GM04504 (cell line): ENCODE results near the gene DKK3.

Experiments used
- DNase-seq: peaks from one replicate; pipeline ENCODE4 v3.0.0-alpha.2; 2012; ENCODE audit warnings: low read depth

Gene DKK3

GRCh38 chr11:12003336-12003735 lies 5.1 kb downstream of the DKK3 start:
- DNase-seq = no peak

- no peak for DNase-seq
Observed at GRCh38 chr11:12001186-12001585, 7.2 kb downstream of the DKK3 start.

DNA sequence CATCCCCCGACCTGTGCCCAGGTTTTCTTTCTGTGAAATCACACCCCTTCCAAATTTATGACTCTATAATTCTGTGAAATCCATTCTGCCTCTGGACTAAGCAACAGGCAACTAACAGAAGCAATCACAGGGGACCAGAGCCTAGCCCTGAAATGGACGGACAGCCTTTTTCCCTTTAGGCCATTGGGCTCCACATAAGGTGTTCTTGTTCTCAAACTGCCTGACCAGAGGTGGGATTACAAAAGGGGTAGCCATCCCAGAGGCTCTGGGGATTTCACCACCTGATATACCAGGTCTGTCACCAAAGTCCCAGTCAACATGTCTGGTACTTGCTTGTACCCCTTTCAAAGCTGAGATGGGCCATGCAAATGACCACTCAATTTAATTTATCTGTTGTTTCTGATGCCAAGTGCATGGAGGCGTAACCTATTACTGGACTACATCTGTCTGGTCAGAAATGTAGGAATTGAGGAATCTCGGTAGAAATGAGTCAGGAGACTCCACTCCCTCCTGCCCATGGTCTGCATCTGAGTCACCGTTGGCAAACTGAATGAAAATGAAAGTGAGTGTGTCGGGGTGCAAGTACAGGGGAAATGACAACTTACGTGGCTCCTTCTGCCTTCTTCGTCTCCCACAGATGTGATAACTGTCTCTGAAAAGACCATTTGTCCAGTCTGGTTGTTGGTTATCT lies 10.2 kb downstream of the DKK3 start:
- DNase-seq = peak; percentile 81

DNA sequence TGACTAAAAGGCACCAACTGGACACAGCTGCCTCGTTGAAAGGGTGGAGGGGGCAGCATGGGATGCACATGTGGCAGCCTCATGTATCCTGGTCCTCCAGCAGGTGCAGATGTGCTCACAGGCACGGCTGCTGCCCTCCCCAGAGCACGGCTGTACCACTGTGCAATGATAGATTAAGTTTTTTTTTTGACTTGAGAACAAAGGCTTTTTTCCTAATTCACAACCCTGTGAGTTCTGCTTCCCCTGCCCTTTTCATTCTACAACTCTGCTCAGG lies 11.4 kb downstream of the DKK3 start:
- DNase-seq = no peak

DNA sequence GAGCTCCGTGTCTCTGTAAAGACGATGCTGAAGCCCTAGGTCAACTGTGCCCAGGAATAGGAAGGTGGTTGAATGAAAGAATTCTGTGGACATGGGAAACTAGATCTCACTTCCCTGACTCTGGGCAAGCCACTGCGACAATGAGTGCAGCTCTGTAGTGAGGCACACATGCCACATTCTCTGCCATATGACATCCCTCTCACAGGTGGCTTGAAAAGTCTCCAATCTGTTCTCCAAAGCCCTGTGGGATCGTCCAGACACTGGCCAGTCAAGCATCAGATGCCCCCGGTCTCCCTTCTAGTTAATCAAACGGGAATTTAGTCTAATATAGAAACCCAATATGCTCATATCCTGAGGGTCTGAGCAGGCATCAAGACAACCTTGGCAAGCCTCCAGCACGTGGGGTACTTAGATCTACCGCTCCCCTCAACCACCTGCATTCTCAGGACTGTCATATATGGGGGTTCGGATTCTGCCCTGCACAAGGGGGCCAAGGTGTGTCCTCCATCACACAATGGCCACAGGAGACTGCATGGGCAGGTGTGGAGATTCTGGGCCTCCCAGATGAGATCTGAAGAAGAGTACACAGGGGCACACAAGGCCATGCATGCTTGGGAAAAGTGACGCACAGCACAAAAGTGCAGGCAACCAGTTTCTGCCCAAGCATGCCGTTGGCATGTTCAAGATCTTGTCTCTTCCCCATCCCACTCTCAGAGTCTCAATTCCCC lies 11.9 kb downstream of the DKK3 start:
- no peak for DNase-seq

DNA sequence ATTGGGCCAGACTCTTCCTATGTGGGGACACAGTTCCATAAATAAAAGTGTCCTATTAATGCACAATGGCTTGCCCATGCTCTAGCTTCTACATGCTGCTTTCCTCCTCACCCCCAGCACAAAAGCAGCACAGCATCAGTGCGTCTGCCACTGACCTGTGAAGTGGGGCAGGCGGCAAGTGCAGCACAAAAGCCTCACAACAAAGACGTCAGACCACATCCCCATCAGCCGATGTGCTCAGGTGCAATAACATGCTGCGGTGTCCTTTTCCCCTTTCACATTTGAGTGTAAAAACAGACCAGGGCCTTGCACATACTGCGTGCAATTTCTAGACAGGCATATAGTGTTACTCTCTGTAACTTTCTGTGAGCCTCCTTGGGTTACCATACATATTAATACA lies 12.8 kb downstream of the DKK3 start:
- DNase-seq = no peak

DNA sequence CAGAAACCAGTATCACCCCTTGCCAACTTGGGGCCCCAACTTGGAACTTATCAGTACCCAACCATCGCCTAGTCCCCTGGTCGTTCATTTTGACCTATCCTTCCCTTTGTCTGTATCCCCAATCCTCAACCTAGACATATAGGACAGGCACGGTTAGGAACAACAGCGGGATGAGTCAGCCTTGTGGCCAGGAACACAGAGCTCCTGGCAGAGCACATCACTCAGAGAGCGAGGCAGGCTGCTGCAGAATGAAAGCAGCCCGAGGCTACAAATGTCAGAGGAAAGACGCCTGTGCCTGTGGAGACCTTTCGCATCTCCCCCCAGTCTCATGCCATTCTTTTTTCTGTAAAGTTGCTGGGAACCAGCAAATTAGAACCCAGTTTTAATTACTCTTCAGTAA lies 14.6 kb downstream of the DKK3 start:
- peak; percentile 68 for DNase-seq

DNA sequence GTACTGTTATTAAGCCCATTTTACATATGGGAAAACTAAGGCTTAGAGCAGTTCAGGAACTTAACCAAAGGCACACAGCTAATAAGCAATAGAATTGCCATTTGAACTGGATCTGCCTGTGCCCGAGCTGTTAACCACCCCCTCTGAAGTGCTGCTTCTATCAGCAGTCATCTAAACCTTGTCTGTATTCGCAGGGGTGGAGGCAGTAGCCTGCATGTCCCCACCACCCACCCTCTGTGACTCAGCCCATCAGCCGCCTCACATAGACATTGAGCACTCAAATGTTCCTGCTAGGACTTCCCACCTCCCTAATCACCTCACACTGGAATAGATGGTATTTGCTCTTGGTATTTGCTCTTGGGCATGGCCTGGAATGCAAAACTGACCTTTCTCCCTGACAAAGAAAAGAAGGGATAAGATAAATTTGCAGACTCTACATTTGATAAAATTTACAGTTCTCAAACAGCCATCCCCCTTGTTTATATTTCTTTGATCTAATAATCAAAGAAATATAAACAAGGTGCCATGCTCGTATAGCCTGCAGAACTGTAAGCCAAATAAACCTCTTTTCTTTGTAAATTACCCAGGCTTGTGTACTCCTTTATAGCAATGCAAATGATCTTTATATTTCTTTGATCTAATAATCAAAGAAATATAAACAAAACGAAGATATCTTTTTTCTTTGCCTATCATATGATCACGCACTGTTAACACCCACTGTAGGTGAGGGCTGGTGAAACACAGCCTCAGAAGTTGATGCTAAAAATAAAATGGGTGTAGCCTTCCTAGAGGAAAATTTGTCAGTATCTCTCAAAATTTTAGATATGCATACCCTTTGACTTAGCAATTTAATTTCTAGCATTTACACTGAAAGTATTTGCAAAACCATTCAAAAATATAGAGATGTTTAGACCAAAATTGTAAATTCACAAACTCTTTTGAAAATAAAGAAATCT lies 15.9 kb downstream of the DKK3 start:
- DNase-seq = no peak

GRCh38 chr11:11989774-11990744 lies 18.4 kb downstream of the DKK3 start:
- DNase-seq = no peak

DNA sequence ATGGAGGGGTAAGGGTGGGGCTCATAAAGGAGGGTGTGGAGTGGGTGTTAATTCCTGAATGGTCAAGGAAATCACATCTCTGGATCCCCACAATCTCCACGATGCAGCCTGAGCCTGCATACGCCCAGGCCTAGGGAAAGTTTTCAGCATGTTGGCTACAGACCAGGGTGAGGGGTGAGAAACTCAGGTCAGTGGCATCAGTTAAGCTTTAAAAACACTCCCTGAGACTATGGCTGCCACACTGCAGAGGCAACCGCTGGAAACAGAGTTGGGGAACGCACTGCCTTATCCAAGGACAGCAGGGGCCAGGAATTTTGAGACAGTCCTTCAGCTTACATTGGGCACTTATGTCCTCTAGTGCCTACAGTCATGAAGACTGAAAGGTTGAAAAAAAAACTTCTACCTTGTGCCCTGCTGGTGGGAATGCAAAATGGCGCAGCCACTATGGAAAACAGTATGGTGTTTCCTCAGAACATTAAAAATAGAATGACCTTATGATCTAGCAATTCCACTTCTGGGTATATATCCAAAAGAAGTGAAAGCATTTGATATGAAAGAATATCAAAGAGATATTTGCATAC lies 19.7 kb downstream of the DKK3 start:
- DNase-seq = no peak

DNA sequence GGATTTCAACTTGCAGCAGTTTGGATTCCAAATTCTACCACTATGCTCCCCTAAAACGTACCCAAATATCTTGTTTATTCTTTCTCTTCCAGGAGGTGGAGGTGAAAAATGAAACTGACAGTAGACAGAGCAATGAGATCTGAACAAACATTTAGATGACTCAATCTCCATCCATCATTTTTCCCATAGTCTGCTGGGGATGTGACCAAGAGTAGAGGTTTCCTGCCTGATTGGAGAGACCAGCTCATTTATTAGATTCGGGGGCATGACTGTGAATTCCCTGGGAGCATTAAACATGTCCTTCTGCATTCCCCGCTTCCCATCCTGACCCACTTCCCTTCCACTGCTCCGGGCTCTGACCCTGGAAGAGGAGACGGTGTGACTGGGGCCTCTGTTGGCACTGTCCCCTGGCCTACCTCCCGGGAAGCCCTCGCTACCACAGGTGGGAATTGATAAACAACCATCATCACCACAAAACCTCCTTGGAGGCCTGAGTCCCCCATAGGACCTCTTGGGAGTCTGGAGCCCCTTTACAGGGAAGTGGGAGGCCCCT lies 20.3 kb downstream of the DKK3 start:
- DNase-seq = peak; percentile 66

DNA sequence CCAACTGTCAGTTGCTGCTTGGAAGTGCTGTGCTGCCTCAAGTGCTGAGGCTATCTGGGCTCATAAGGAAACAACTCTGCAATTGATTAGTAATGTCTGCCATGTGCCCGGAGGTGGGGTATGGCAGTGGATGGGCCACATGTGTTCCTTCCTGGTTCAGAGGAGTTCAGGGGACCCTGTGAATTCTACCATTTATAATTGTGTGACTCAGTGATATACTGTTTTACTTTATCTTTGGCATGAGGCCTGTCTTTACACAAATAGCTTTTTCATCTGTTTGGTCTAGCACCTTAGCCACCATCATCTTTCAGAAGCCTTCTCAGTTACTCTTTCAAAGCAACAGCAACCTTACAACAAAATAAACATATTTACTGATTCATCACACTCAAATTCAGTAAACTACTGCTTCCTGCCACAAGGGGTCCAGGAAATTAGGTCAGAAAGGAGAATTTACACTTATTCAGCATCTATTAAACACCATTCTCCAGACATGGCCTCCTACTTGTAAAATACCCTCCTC lies 20.9 kb downstream of the DKK3 start:
- DNase-seq = no peak

DNA sequence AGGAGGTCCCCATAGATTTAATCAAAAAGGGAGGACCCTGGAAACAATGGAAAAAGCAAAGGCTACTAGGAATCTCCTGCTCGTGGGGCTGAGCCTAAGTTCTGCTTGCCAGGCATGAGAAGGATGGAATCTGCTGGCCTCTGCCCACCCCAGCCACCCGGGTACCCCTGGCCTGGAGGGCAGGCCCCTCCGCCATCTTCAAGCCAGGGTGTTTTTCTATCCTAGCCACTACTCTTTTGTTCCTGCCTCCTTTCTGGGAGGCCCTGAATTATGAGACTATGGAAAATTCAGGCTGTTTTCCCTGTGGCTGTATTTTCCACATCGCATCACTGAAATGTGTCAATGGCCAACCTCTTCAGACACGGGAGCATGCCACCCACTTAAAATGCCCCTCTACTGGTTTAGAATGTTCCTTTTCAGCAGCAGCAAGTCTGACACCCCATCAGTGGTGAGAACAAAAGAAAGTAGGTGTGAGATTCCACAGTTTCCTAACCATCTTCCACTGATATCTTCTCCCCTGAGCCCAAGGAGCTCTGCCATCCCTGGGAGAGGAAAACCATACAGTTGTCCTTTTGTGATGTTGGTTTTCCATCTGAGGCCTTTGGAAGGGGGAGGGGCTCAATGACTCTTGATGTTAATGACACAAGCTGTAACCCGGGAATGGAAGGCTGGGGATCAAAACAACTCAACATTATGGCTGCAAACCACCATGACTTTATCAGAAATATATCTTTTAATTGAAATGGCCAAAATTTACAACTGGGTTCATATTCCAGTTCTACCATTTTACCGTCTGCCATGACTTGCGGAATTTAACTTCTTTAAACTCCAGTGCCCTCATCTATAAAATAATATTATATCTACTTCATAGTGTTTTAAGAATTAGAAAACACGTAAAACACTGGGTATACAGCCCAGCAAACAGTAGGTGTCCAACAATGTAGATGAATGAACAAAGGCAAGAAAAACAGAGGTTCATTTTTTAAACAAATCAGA lies 22.2 kb downstream of the DKK3 start:
- DNase-seq = no peak

GRCh38 chr11:11985016-11985715 lies 23.3 kb downstream of the DKK3 start:
- DNase-seq = peak; percentile 58

DNA sequence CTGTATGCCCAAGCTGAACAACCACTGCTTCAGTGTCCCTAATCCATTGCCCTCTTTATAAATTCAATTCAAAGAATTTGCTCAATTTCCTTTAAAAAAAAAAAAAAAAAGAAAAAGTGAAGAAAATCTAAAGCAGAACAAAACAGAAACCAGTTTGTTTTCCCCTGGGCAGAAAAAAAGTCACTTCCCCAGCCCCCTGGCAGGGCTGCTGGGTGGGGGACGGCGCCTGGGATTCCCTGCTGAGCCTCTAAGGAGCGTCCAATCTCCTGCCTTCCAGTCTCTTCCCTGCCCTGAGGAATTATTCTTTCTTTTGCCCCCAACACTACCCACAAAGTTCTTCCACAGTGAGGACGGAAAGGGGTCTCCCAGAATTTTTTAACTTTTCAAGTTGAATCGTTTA lies 23.9 kb downstream of the DKK3 start:
- DNase-seq = no peak

DNA sequence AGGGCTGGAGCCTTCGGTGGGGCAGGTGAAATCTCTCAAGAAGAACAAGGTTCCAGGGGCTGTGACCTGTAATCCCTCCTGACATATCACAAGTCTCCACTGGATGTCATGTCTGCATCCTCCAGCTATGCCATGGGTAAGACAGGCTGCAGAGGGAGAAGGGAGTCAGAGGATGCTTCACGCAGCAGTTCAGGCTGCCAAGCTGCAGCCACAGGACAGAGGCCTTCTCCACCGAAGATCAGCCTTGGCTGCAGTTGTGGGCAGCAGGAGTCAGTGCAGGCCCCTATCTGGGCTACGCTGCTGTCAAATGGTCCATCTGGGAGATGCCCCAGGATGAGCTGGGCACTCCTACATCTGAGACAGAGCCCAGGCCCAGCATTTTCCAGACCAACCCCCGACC lies 25.0 kb downstream of the DKK3 start:
- DNase-seq = no peak

DNA sequence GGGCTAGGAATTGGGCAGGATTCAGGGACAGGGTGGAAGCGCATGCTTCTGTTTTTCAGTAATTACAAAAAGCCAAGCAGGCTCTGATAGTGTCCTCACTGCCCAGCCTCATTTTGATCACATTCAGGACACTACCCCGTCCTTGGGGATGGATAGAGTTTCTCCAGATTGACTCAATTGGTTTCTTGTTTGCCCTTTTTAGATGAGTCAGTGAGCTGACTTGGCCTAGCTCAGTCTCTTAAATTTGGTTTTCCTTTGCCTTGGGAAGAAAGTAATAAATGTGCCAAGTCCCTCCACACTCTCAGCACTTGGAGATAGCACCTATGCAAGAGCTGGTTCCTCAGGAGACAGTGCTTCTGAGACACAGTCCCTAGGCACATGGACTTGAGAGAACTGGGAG lies 25.5 kb downstream of the DKK3 start:
- DNase-seq = peak; percentile 52

- no peak for DNase-seq
Observed at GRCh38 chr11:11982461-11982860, 26.0 kb downstream of the DKK3 start.

- no peak for DNase-seq
Observed at GRCh38 chr11:11981840-11982239, 26.6 kb downstream of the DKK3 start.
